HG03175 (cell line): ENCODE results near the gene INTS1.

Experiments
- ATAC-seq: cut with Tn5 transposase; IDR thresholded peaks from one replicate; pipeline ENCODE4 v1.9.1; 2021; ENCODE audit warnings: mild to moderate bottlenecking, moderate library complexity; ENCODE audit not compliant: unreplicated experiment

The INTS1 gene

DNA sequence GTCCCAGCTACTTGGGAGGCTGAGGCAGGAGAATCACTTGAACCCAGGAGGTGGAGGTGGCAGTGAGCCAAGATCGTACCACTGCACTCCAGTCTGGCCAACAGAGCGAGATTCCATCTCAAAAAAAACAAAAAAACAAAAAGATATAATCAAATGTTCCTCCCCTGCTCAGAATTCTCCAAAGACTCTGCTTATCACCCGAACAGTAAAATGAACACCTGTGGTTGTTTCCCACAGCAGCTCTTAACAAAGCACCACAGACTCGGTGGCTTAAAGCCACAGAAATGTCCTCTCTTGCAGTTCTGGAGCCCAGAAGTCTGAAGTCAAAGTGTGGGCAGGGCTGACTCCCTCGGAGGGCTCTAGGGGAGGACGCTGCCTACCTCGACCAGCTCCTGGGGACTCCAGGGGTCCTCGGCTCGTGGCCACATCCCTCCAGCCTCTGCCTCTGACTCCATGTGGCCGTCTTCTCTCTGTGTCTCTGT lies 4.1 kb upstream of the INTS1 start:
- ATAC-seq: no peak

DNA sequence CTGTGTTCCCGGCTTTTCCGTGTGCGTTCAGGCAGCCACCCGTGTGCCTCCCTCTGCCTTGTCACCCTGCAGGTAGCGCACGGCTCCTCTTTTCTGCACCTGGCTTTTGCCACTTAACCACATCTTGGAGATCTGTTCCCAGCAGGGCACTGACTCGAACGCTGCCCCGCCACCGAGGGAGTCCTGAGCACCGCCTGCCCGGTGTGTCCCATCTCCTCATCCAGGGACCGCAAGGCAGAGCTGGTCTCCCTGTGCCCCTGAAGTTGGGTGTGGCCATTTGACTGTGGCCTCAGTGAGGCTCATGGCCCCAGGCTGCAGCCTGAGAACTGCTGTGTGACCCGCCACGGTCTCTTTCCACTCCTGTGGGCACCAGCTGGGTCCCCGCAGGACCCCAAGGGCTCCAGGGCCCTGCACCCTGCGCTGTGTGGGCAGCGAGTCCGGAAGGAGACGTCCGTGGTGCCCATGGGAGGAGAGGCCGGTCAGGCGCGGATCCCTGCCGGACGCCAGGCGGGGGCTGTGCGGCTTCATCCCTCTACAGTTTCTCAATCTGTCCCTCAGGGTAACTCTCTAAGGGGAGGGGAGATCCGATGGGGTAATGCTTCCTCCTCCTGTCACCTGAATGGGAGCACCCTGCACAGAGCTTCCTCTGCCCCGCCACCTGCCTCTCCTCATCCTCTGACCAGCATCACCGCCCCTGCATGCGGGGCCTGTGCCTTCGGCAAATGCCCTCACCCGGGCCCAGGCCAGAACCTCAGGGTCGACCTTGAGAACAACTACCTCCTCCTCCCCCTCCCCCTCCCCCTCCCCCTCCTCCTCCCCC lies 1.8 kb upstream of the INTS1 start:
- ATAC-seq: no peak

DNA sequence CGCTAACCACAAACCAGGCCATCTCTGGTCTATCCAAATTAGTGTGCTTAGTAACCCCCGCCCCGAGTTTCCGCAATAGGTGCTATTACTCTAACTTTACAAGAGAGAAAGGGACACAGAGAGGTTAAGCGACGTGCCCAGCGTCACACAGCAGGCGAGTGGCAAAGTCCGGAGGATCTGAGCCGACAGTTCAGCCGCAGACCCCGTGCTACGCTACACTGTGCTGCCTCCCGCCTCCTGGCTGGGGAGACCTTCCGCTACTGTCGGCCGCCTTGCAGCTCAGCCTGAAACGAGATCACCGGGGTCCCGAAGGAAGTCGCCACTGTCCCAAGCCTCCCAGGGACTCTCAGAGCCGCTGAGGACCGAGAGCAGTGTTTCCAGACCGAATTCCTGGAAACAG lies 799 bp downstream of the INTS1 start:
- ATAC-seq: no peak

DNA sequence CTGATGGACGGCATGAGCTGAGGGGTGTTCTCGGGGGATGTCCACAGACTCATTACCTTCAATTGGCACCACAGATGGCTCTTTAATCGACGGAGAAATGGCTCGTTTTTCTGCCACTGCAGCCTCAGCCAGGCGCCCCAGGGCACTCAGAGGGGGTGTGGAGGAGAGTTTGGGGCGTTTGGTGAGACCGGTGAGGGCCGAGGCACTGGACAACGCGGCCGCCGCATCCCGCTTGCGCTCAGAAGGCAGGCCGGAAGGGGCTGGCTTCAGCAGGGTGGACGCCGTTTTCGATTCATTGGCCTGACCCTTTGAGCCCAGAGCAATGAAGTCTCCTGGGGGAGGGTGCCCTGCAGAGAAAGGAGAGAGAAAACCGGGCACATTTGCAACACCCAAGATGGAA lies 1.3 kb downstream of the INTS1 start:
- ATAC-seq: no peak

DNA sequence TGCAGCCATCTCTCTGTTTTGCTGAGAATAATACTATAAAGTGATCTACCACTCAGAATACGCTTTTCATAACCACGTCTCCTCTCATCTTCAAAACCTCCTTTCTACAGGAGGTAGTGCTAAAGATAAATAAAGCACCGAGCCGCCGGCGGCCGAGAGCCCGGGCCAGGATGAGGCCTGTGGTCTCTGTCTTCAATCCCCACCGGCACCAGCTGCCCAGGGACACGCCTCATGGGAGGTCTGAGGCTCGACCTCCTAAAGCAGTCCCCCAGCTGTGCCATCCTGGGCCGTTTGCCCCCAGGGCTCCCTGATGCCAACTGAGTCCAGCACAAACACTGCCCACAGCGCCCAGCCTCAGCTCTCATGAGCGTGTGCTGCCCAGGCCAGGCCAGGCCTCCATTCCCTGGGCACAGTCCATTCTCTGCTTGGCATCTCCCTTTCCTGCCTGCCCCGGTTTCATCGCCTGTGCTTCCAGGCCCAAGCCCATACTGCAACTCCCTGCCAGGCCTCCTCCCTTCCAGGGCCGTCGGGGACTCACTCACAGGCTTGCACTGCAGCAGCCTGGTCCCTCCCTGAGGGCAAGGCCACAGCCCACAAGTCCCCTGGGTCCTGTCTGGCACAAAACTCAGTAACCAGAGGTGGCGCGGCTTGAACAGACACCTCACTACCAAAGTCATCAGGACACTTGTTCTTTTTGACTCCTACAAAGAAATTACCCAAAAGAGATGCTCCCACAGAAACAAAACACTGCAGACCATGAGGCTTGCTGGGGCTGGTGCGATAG lies 2.5 kb downstream of the INTS1 start:
- no peak for ATAC-seq

DNA sequence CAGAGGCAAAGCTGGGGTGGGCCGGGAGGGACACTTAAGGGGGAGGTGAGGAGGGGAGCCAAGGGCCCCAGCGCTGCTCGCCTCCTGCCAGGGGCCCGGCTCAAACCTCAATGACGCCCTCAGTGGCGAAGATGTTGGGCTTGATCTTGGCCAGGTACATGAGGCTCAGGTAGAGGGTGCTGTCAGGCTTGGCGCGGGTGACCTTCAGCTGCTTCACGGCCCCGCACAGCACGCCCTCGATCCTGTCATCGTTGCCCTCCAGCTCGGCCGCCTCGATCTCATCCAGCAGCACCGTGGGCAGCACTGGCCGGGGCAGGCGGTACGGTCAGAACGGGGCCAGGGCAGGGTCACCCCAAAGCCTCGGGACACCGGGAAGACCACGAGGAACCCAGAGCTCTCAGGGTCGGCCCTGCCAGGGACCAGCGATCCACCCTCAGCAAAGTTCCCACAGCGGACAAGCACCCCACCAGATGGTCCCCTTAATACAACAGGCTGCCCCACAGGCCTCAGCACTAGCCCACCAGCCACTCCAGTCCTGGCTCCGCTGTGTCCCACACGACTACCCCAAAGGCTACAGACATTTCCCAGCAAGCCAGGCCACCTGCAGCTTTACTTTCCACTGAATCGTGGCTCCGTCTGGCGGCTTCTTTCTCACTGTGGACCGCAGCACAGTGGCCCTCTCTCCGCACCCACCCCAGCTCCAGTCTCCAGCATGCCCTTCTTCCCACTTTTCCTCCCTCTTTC lies 4.0 kb downstream of the INTS1 start:
- ATAC-seq: no peak

DNA sequence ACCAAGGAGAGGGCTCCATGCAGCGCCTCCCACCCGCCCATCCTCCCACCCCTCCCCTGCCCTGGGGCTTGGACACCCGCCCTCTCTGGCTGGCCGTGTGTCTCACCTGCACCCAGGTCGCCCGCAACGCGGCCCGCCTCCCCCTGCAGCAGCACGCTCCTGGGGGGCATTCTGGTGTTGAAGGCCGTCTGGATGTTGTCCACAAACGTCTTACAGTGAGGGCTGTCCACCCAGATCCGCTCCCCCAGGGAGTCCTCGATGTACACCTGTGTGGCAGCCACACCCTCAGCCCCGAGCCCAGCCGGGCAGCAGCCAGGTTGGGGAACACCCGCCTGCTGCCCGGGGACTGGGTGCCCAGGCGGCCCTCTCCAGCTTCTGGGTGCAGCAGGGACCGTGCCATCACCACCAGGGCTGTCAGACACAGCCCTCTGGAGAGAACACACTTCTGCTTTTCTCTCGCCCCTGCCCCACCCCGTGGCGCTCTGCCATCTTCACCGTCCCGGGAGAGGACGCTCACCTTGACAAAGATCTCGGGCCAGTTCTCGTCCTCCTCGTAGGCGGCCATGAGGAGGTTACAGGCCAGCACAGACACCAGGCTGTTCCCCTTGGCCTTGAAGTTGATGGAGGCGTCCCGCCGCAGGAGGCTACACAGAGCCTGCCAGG lies 4.7 kb downstream of the INTS1 start:
- no peak for ATAC-seq

DNA sequence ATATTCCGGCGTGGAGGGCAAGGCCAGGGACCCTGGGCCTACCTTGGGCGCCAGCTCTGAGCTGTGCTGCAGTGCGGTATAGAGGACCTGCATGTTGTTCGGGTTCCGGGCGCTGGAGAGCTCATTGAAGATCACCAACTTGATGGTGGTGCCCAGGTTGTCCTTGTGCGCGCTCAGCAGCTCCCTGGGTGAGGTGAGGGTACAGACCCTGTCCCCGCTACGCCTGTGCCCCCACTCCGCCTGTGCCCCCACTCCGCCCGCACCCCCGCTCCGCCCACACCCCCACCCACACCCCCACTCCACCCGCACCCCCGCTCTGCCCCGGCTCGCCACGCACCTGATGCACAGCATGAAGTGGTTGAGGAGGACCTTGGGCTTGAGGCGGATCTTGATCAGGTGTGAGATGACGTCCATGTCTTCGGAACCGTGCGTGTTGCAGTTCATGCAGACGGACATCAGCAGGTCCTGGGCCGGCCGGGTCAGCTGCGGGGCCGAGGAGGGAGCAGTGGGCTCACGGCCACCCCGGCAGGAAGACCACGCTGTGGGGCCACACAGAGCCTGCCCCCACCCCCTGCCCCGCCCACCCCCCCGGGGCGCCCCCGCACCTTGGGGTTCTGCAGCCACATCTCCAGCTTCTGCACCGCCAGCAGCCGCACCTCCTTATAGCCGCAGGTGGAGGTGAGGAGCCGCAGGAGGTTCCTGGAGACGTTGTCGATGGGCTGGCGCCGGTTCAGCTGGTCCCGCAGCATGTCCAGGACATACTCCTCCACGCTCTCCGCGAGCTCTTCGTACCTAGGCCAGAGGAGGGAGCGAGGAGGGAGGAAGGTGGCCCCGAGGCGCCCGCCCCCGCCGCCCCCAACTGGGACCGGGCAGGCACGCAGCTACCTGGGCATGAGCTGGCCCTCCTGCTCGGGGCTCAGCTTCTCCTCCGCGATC lies 5.6 kb downstream of the INTS1 start:
- ATAC-seq: no peak

DNA sequence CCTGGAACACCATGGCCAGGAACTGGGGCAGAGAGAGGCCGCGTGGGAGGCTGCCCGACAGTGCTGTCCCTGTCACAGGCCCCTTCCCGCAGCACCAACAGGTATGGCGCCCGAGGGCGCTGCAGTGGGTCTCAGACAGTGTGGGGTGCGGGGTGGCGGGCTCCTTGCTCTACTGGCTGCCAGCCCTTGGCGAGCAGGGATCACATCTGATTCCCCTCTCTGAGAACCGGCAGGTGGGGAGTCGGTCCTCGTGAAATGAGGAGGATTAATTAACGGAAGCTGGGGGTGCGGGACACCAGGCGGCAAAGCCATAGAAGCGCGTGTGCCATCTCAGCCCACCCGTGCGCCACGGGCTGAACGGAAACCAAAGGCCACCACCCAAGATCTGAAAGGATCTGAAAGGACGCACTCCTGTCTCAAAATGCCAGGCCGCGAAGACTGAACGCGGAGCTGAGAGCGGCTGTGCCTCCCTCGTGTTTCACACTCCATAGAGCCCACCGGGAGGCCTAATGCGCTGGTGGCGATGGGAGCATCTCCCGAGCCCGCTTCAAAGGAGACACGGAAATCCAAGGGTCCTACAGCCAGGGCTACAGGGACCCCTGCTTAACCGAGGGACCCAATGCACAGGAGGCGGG lies 6.8 kb downstream of the INTS1 start:
- ATAC-seq: no peak

DNA sequence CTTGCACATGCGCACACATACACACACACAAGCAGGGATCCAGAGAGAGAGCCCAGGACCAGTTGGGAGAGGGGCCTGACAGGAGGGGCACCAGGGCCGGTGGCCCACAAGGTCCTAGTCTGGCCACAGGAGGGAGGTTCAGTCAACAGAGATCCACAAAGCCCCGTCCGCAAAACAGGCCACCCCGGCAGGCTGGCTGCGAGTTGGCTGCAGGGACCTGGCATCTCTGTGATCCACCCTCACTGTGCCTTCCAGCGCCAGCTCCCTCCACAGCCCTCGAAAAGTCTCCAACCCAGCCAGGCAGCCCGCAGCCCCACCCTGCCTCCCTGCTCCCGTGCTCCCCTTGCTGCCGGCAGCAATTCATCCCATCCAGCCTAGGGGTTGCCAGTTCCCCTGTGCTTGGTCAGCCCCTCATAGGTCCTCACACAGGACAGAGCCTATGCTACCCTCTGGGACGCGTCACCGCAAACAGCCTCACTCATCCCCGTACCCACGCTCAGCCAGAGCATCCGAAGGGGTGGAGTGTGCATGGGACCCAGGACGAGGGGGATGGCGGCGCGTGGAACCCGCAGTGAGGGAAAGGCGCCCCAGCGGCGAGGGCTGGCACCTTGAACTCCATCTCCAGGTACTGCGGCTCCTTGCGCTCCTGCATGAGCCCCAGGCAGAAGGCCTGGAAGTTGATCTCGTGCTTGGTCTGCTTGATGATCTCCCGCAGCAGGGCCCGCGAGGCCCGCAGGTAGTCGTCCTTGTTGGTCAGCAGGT lies 7.5 kb downstream of the INTS1 start:
- no peak for ATAC-seq

DNA sequence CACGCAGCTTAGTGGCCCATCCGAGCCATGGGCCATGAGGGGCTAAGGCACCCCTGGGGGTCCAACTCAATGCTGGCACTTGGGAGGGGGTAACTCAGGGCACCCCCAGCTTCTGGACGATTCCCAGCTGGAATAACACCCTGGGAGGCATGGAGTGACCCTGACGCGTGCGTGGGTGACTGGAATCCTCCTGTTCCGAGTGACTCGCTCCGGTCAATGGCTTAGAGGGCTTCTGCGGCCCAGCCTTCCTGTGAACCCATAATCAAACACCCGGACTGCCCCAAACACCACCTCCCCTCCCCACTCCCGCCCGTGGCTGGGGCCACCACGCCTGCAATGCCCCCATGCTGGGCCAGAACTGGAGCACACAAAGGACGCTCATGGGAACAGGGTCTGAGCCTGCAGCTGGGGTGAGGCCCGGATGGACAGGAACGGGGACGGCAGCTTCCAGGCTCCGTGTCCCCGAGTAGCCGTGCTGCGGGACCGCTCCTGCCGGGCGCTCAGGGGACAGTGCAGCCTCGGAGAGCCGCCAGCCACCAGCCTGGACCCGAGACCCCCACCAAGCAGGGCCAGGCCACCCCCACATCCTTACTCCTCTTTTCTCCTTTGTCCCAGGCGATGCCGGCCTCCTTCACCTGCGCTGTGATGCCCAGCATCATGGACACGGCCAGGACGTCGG lies 8.5 kb downstream of the INTS1 start:
- no peak for ATAC-seq

DNA sequence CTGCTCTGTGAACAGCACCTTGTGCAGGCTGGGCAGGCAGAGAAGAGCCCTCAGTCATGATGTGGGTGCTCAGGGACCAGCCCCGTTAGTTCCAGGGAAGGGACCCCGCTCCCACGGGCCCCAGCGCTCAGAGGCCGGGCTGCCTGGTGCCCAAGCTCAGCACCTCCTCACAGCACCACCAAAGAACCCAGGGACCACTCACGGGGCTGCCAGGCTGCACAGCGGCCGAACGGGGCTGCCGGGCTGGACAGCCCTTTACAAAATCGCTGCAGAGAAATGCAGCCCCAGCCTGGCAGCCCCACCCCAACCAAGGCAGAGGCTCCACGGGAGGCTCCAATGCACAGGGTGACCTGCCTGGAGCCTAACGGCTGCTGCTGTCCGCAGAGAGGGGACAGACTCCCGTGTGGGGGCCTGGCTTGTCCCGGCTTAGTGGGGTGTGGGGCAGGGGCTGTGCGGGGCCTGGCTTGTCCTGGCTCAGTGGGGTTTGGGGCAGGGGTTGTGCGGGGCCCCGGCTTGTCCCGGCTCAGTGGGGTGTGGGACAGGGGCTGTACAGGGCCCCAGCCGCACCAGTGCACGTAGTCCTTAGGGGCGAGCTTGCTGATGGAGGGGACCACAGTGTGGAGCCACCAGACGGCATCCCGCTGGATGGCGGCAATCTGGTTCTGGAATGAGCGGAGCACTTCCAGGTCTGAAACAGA lies 9.2 kb downstream of the INTS1 start:
- no peak for ATAC-seq

DNA sequence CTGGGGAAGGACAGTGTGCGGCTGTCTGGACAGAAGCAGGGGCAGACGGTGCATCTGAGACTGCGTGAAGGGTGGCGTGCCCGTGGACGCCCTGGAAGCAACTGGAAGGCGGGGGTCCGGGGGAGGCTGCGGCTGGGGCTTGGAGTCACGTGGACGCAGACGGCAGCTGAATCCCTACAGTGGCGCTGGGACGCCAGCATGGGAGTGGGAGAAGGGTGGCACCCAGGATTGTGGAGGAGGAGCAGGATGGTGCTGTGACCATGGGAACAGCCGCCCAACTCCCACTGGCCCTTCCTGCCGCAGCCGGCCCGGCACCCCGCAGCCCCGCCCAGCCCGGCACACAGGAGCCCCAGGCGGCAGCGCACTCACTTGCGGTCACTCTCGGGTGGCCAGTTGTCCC lies 9.7 kb downstream of the INTS1 start:
- ATAC-seq: no peak

DNA sequence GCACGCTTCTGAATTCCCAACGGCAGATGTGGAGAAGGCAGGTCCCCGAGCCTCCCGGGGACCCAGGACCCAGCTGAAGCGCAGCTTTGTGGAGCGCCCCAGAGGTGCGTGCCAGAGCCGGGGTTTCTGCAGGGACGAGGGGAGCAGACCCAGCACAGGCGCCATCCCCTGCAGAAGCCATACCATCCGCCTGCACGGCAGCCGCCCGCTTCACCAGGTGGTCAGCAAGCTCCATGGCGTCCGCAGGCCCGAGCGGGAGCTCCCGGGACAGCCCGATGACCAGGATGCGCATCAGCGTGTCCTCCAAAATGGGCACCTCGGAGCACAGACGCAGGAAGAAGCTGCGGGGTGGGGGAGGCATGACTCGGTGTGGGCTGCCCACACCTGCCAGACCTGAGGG lies 10.6 kb downstream of the INTS1 start:
- ATAC-seq: no peak

DNA sequence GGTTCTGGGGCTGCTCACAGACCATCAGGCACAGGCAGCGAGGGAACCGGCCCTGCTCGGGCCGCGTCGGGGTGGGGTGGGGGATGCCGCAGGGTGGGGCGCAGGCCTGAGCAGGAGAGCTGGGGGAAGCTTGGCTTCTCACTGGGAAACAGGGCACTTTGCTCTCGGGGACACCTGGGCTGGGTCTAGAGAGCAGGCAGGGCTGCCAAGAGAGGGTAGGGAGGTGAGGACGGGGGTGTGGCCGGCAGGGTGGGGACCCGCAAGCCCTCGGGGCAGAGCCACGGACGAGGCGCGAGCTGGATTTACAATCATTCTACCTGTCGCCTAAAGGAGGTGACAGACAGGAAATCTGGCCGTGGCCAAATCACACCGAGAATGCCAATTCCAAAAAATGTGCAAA lies 11.1 kb downstream of the INTS1 start:
- ATAC-seq: no peak

DNA sequence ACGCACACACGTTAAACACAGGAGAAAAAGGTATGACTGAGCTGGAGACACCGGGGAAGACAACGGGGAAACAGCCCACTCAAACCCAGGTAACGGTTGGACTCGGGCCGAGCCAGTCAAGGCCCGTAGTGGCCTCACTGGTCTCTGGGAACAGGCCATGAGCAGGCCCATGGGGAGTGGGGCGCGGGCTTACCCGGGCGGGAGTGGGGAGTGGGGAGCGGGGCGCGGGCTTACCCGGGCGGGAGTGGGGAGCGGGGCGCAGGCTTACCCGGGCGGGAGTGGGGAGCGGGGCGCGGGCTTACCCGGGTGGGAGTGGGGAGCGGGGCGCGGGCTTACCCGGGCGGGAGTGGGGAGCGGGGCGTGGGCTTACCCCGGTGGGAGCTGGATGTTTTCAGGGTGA lies 11.5 kb downstream of the INTS1 start:
- no peak for ATAC-seq

DNA sequence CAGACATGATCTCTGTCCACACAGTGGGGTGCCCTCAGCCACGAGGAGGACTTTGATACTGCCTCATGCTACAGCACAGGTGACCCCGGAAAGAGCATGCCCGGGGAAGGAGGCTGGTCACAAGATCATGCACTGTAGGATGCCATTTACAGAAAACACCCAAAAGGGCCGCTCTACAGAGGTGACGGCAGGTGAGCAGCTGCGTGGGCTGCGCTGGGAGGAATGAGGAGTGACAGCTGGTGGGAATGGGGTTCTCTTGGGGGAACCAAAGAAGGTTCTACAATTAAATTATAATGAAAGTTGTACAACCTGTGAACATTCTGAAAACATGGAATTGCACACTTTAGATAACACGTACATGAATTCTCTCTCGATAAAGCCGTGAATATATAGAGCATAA lies 12.0 kb downstream of the INTS1 start:
- ATAC-seq: no peak

DNA sequence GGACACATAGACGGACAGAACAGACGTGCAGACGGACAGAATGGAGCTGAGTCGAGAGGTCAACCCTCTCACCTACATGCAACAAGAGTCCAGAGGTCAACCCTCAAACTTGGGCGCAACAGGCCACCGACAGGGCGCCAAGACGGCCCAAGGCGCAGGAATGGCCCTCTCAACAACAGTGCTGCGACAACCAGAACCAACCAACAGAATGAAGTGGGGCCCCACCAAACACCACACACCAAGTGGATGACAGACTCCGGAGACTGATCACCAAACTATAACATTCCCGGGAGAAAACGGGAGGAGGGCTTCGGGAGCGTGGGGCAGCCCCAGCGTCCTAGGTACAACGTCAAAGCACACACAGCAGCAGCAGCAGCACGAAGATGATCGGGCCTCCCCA lies 13.4 kb downstream of the INTS1 start:
- ATAC-seq: no peak
